ENCODE data around the gene CHRNA9. TPM values are rescaled to one million over a fixed set of nuclear protein-coding genes. Genes with fewer than 3 reads are reported as not detected.
"Not testable (repeated sequence)": the region's sequence is repeated elsewhere in the genome, so short reads cannot be mapped to it uniquely, and the experiment has no call there.

CHRNA9 gene, protein sequence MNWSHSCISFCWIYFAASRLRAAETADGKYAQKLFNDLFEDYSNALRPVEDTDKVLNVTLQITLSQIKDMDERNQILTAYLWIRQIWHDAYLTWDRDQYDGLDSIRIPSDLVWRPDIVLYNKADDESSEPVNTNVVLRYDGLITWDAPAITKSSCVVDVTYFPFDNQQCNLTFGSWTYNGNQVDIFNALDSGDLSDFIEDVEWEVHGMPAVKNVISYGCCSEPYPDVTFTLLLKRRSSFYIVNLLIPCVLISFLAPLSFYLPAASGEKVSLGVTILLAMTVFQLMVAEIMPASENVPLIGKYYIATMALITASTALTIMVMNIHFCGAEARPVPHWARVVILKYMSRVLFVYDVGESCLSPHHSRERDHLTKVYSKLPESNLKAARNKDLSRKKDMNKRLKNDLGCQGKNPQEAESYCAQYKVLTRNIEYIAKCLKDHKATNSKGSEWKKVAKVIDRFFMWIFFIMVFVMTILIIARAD
- not detected for total RNA-seq (ENCODE audit: unreplicated experiment)
- long read RNA-seq = 0 reads

DNA sequence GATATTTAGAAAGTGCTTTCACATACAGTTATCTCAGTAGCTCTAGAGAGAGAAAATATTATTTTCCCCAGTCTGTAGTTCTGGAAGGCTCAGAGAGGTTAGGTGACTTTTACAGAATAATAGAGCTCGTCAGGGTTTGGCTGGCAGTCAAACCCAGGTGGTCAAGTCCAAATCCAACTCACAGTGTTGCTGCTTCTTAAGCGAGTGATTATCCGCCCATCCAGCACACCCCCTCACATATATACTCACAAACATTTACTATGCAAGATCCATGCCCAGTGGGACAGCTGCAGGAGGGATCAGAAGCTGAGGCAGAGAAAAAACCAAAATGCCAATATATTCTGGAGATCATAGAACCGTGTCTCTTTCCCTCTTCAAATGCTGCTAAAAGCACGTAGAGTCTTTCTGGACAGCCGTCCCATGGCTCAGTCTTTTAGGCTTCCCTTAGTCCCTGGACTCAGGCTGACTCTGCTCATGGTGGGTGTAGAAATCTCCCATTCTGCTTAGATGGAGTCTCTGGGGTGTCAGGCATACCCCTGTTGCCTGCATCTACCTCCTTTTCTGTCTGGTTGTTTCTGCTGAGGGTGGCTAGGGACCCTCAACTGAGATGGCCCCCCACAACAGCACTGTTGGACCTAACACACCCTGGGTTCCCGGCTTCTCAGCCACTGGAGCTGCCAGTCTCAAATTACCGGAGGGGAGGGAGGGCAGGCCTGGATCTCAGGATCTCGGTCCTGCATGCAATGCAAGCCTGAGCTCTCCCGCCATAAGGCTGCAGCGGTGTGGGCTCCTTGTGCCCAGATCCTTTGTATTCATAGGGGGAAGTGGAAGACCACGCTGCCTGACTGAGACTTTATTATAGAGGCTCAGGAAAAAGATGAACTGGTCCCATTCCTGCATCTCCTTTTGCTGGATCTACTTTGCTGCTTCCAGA is at the start of gene CHRNA9:
Gene CHRNA9 (plus strand): TSS at position 743 of the 934 bp plus-strand sequence. CDS start 135 bp downstream, at position 878.
- no peaks in the 10 kb centered on the region for H3K9me3 Mint-ChIP-seq (ENCODE audit: unreplicated experiment)
- TF ChIP-seq, protein P1, sequence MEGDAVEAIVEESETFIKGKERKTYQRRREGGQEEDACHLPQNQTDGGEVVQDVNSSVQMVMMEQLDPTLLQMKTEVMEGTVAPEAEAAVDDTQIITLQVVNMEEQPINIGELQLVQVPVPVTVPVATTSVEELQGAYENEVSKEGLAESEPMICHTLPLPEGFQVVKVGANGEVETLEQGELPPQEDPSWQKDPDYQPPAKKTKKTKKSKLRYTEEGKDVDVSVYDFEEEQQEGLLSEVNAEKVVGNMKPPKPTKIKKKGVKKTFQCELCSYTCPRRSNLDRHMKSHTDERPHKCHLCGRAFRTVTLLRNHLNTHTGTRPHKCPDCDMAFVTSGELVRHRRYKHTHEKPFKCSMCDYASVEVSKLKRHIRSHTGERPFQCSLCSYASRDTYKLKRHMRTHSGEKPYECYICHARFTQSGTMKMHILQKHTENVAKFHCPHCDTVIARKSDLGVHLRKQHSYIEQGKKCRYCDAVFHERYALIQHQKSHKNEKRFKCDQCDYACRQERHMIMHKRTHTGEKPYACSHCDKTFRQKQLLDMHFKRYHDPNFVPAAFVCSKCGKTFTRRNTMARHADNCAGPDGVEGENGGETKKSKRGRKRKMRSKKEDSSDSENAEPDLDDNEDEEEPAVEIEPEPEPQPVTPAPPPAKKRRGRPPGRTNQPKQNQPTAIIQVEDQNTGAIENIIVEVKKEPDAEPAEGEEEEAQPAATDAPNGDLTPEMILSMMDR (IDR thresholded peaks at IDR 0.05; ENCODE audit: unreplicated experiment) = no peak
- peaks cover 3% of the 10 kb centered on the region for H3K4me1 Mint-ChIP-seq (ENCODE audit: unreplicated experiment)
- no peaks in the 10 kb centered on the region for H3K36me3 Mint-ChIP-seq (ENCODE audit: low read depth, unreplicated experiment)
- no peak within 1 kb of the TSS for H3K4me3 Mint-ChIP-seq (ENCODE audit: unreplicated experiment)
- no peak within 1 kb of the TSS for H3K27ac Mint-ChIP-seq (ENCODE audit: unreplicated experiment)
- DNase-seq (ENCODE audit: low spot score) = no peak
- H3K27me3 Mint-ChIP-seq (ENCODE audit: unreplicated experiment) = peaks cover 2% of the 10 kb centered on the region

DNA sequence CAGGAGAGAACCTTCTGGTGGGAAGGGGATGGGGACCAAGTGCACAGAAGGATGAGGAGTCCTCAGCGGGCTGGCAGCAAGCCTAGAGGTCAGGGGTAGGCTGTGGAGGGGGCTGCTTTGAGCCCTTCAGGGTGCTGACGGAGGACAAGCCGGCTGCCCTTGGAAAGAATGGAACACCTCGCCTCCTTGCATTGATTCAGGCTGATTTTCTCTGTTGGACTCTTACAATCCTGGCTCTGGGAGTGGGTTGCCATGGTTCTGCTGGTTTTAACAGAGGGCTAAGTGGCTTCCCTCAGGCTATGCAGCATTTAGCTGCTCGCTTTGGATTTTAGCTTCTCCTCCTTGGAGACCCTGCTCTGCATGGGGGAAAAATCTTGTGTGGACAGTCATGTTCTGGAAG is 49.4 kb upstream of the CHRNA9 start:
- no peaks in the 10 kb centered on the region for H3K9me3 Mint-ChIP-seq (ENCODE audit: unreplicated experiment)
- DNase-seq (ENCODE audit: low spot score) = no peak
- no peak overlapping the region for H3K4me3 Mint-ChIP-seq (ENCODE audit: unreplicated experiment)
- peaks cover 4% of the 10 kb centered on the region for H3K27me3 Mint-ChIP-seq (ENCODE audit: unreplicated experiment)
- H3K27ac Mint-ChIP-seq (ENCODE audit: unreplicated experiment) = no peak overlapping the region
- TF ChIP-seq, protein P1 (IDR thresholded peaks at IDR 0.05; ENCODE audit: unreplicated experiment) = no peak
- H3K4me1 Mint-ChIP-seq (ENCODE audit: unreplicated experiment) = peaks cover 6% of the 10 kb centered on the region
- H3K36me3 Mint-ChIP-seq (ENCODE audit: low read depth, unreplicated experiment) = no peaks in the 10 kb centered on the region

DNA sequence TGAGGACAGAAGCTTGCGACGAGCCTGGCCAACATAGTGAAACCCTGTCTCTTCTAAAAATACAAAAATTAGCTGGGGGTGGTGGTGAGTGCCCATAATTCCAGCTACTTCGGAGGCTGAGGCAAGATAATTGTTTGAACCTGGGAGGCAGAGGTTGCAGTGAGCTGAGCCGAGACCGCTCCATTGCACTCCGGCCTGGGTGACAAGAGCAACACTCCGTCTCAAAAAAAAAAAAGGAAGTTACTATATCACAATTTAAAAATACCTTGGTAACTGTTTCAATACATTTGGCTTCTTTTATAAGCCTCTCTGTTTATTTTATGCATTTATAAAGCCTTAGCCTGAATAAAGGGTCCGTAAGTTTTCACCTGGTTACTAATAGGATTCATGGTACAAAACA is 46.6 kb upstream of the CHRNA9 start:
- Mint-ChIP-seq H3K36me3 (ENCODE audit: low read depth, unreplicated experiment) (peaks cover 4% of the 10 kb centered on the region), H3K4me1 (ENCODE audit: unreplicated experiment) (peaks cover 10% of the 10 kb centered on the region), H3K27me3 (ENCODE audit: unreplicated experiment) (peaks cover 5% of the 10 kb centered on the region), H3K4me3 (ENCODE audit: unreplicated experiment) (no peak overlapping the region), H3K9me3 (ENCODE audit: unreplicated experiment) (no peaks in the 10 kb centered on the region), H3K27ac (ENCODE audit: unreplicated experiment) (no peak overlapping the region)
- TF ChIP-seq, protein P1 (IDR thresholded peaks at IDR 0.05; ENCODE audit: unreplicated experiment) = no peak
- no peak for DNase-seq (ENCODE audit: low spot score)

- Mint-ChIP-seq H3K4me3 (ENCODE audit: unreplicated experiment) (no peak overlapping the region), H3K27ac (ENCODE audit: unreplicated experiment) (no peak overlapping the region), H3K36me3 (ENCODE audit: low read depth, unreplicated experiment) (peaks cover 4% of the 10 kb centered on the region), H3K4me1 (ENCODE audit: unreplicated experiment) (peaks cover 10% of the 10 kb centered on the region), H3K9me3 (ENCODE audit: unreplicated experiment) (no peaks in the 10 kb centered on the region), H3K27me3 (ENCODE audit: unreplicated experiment) (peaks cover 5% of the 10 kb centered on the region)
- no peak for DNase-seq (ENCODE audit: low spot score)
- TF ChIP-seq, protein P1 (IDR thresholded peaks at IDR 0.05; ENCODE audit: unreplicated experiment) = no peak
Observed at GRCh38 chr4:40289366-40290188, 45.6 kb upstream of the CHRNA9 start.

DNA sequence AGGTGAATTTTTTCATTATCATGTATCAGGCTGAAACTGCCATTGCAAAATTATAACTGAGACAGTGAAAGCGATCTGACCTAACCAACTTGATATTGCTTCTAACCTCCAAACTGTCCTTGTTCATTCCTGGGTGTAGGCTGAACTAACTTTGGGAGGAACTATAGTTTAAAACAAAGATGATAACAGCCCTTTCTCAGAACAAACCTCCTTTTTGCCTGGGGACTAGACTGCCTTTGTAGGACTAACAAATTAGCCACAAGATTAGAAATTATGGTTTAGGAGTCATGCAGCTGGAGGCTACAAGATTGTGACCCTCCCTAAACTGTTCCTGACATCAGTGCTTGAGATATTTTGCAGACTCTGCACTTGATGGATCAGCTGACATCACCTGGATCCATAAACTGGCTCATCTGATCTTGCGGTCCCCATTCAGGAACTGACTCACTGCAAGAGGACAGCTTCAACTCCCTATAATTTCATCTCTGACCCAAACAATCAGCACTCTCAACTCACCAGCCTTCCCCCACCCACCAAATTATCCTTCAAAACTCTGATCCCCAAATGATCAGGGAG is 44.4 kb upstream of the CHRNA9 start:
- DNase-seq (ENCODE audit: low spot score); H3K27ac Mint-ChIP-seq (ENCODE audit: unreplicated experiment); H3K4me3 Mint-ChIP-seq (ENCODE audit: unreplicated experiment); H3K36me3 Mint-ChIP-seq (ENCODE audit: low read depth, unreplicated experiment); H3K9me3 Mint-ChIP-seq (ENCODE audit: unreplicated experiment); H3K27me3 Mint-ChIP-seq (ENCODE audit: unreplicated experiment); H3K4me1 Mint-ChIP-seq (ENCODE audit: unreplicated experiment): not testable (repeated sequence)
